Spinal cord (tissue), 10 donors: ENCODE measurements around the gene EIF2AK3. TPM values are rescaled to one million over a fixed set of nuclear protein-coding genes. Genes with fewer than 3 reads are reported as not detected.

Source experiments
- DNase-seq, 6 donors: peaks; one replicate each; pipeline versions ENCODE4 v3.0.0 to v3.0.0-alpha.2; 2013 to 2015; ENCODE audit warnings: low spot score in 6 of 6, low read depth in 4 of 6
- H3K27ac ChIP-seq: one replicate; pipeline ENCODE4 v1.5.1; 2013; ENCODE audit warnings: low read depth, low read length, control low read depth
- H3K27me3 ChIP-seq: one replicate; pipeline ENCODE4 v1.6.1; 2013; ENCODE audit warnings: low read length; ENCODE audit not compliant: control insufficient read depth, insufficient read depth
- H3K36me3 ChIP-seq: one replicate; pipeline ENCODE4 v1.6.1; 2013; ENCODE audit warnings: low read length; ENCODE audit not compliant: control insufficient read depth, insufficient read depth
- H3K4me1 ChIP-seq: one replicate; pipeline ENCODE4 v1.6.1; 2013; ENCODE audit warnings: low read length; ENCODE audit not compliant: control insufficient read depth, insufficient read depth
- H3K4me3 ChIP-seq: one replicate; pipeline ENCODE4 v1.5.1; 2013; ENCODE audit warnings: low read depth, low read length, control low read depth
- H3K9me3 ChIP-seq: one replicate; pipeline ENCODE4 v1.6.1; 2013; ENCODE audit warnings: low read length; ENCODE audit not compliant: control insufficient read depth, insufficient read depth
- WGBS: methylation state at CpG from one replicate; pipeline ENCODE4 v1.1.5; 2013; ENCODE audit warnings: missing lambda C conversion rate; ENCODE audit not compliant: insufficient coverage; 5-methylcytosine and 5-hydroxymethylcytosine counted together
- polyA plus RNA-seq, 2 donors: library from polyadenylated mRNA; unstranded; fragments of 120-200 nt; gene quantifications; one replicate each; pipeline ENCODE4 v1.2.1, GENCODE V29; 2013; ENCODE audit not compliant: insufficient read length in 2 of 2
- total RNA-seq, 2 donors: library from RNA; depleted of rRNA in 1 of 2; stranded (reverse); fragments of 120-200 nt in 1 of 2; fragments of >200 nt in 1 of 2; gene quantifications; one replicate each; pipeline versions ENCODE4 v1.2.3 to v1.2.4, GENCODE V29; 2013 to 2014
- donor health status: healthy.

The EIF2AK3 gene
- total and polyA plus RNA-seq, 4 donors = 13.8 to 31.9 (median 22.4) TPM

- DNase-seq = no peak
- H3K36me3 ChIP-seq = no peaks in the 10 kb centered on the region
- no peaks in the 10 kb centered on the region for H3K27me3 ChIP-seq
- no CpG with 5 or more reads among the region's 3 CpGs for WGBS
- H3K9me3 ChIP-seq = peaks cover 7% of the 10 kb centered on the region
- no peaks in the 10 kb centered on the region for H3K4me1 ChIP-seq
- no peak overlapping the region for H3K27ac ChIP-seq
- H3K4me3 ChIP-seq = no peak overlapping the region
Observed at GRCh38 chr2:88638743-88639142, 11.5 kb upstream of the EIF2AK3 start.

- no peak overlapping the region for H3K4me3 ChIP-seq
- DNase-seq = no peak
- H3K36me3 ChIP-seq = no peaks in the 10 kb centered on the region
- peaks cover 7% of the 10 kb centered on the region for H3K9me3 ChIP-seq
- no peaks in the 10 kb centered on the region for H3K27me3 ChIP-seq
- no peaks in the 10 kb centered on the region for H3K4me1 ChIP-seq
- no peak overlapping the region for H3K27ac ChIP-seq
- WGBS = no CpG with 5 or more reads among the region's 2 CpGs
Observed at GRCh38 chr2:88638123-88638650, 10.9 kb upstream of the EIF2AK3 start.

- no peak overlapping the region for H3K27ac ChIP-seq
- no peak for DNase-seq
- no CpG with 5 or more reads among the region's 2 CpGs for WGBS
- H3K4me1 ChIP-seq = no peaks in the 10 kb centered on the region
- H3K36me3 ChIP-seq = no peaks in the 10 kb centered on the region
- peaks cover 7% of the 10 kb centered on the region for H3K9me3 ChIP-seq
- no peaks in the 10 kb centered on the region for H3K27me3 ChIP-seq
- H3K4me3 ChIP-seq = no peak overlapping the region
Observed at GRCh38 chr2:88637464-88637863, 10.2 kb upstream of the EIF2AK3 start.

- no peak overlapping the region for H3K27ac ChIP-seq
- no peaks in the 10 kb centered on the region for H3K4me1 ChIP-seq
- no peak overlapping the region for H3K4me3 ChIP-seq
- H3K36me3 ChIP-seq = no peaks in the 10 kb centered on the region
- no peaks in the 10 kb centered on the region for H3K27me3 ChIP-seq
- no CpG with 5 or more reads among the region's 1 CpG for WGBS
- no peak for DNase-seq
- peaks cover 7% of the 10 kb centered on the region for H3K9me3 ChIP-seq
Observed at GRCh38 chr2:88636026-88636425, 8.8 kb upstream of the EIF2AK3 start.

DNA sequence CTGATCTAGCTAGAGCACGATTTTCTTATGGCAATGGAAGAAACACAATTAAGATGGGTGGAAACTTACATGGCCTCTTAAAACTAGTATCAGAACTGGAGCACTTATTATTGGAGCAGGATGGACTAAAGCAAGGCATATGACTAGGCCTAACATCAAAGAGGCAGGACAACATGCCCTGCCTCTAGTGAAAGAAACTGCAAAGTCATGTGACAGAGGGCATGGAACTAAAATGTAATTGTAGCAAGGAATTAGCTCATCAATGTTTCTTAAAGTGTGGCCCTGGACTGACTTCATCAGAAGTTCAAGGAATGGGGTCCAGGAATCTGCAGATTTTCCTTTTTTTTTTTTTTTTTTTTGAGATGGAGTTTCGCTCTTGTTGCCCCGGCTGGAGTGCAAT lies 5.3 kb upstream of the EIF2AK3 start:
- WGBS = 92% methylated on average over 2 of the region's 3 CpGs
- H3K9me3 ChIP-seq = no peaks in the 10 kb centered on the region
- H3K36me3 ChIP-seq = no peaks in the 10 kb centered on the region
- H3K4me3 ChIP-seq = no peak overlapping the region
- H3K27ac ChIP-seq = no peak overlapping the region
- no peak for DNase-seq
- no peaks in the 10 kb centered on the region for H3K27me3 ChIP-seq
- H3K4me1 ChIP-seq = peaks cover 3% of the 10 kb centered on the region

GRCh38 chr2:88628571-88628939 lies 1.3 kb upstream of the EIF2AK3 start:
- whole genome bisulfite sequencing = no CpG with 5 or more reads among the region's 8 CpGs
- Histone ChIP-seq H3K27ac (peak overlapping the region; percentile 94), H3K36me3 (no peaks in the 10 kb centered on the region), H3K9me3 (no peaks in the 10 kb centered on the region), H3K27me3 (no peaks in the 10 kb centered on the region), H3K4me1 (peaks cover 3% of the 10 kb centered on the region), H3K4me3 (peak overlapping the region; percentile 74)
- no peak for DNase-seq

DNA sequence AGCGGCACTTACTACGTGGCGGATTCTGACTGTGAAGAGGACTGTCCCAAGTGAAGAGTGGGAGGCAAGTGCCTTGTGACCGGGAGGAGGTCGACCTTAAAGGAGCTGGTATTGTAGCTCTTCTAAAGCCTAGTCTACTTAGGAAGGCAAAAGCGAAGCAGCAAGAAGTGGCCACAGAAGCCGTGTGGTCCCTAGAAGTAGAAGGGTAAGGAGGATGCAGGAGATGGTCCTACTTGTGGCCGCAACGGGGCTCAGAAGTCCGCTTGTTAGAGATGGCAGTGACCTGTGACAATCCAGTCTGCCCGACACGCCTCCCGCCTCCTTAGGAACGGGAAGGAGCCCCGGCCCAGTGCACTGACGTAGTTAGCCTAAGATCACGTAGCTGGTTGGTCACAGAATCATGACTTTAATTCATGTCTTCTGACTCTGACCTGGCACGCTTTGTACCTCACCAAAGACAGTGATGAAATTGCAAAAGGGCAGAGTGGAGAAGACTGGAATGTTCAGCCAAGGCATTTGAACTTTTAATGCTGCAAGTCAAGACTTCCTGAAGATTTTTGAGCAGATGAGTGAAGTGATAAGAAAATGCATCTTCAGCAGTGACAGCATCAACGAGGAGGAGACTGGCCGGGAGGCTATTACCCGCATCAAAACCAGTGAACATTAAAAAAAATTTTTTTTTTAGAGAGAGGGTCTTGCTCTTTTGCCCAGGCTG lies 749 bp upstream of the EIF2AK3 start:
- peak overlapping the region; percentile 74 for H3K4me3 ChIP-seq

GRCh38 chr2:88626171-88627054 lies 851 bp downstream of the EIF2AK3 start:
- Histone ChIP-seq H3K4me3 (peak overlapping the region; percentile 70), H3K4me1 (peaks cover 3% of the 10 kb centered on the region), H3K9me3 (no peaks in the 10 kb centered on the region), H3K36me3 (no peaks in the 10 kb centered on the region), H3K27me3 (no peaks in the 10 kb centered on the region), H3K27ac (peak overlapping the region; percentile 95)
- DNase-seq = peak in 4 of 6 donors; percentile 6 to 57 (median 24)
- WGBS = under 1% methylated on average over 52 of the region's 54 CpGs

More for the DNA sequence above, 749 bp upstream of the EIF2AK3 start:
- H3K4me1 ChIP-seq = peaks cover 3% of the 10 kb centered on the region
- no peak for DNase-seq
- WGBS = 0% methylated on average over 18 of the region's 21 CpGs
- no peaks in the 10 kb centered on the region for H3K36me3 ChIP-seq
- peak overlapping the region; percentile 94 for H3K27ac ChIP-seq
- no peaks in the 10 kb centered on the region for H3K9me3 ChIP-seq
- no peaks in the 10 kb centered on the region for H3K27me3 ChIP-seq

- WGBS = 88% methylated on average over 4 of the region's 4 CpGs
- Histone ChIP-seq H3K9me3 (no peaks in the 10 kb centered on the region), H3K4me1 (peaks cover 3% of the 10 kb centered on the region), H3K27me3 (no peaks in the 10 kb centered on the region), H3K27ac (no peak overlapping the region), H3K4me3 (no peak overlapping the region), H3K36me3 (no peaks in the 10 kb centered on the region)
- no peak for DNase-seq
Observed at GRCh38 chr2:88624477-88624876, 2.8 kb downstream of the EIF2AK3 start.
